Uterus (tissue), 2 donors: Measurements from ENCODE around the gene BBS1.

ENCODE experiments used
- CTCF ChIP-seq, 4 experiments: fragments of 200-600 bp in 2 of 4; fragments of 450-650 bp in 2 of 4; sonication (generic) in 2 of 4; IDR thresholded peaks; one replicate each; pipeline ENCODE4 v1.5.1; 2016 to 2019; ENCODE audit warnings: antibody characterized with exemption in 4 of 4, mild to moderate bottlenecking in 2 of 4, moderate library complexity in 1 of 4
- POLR2A ChIP-seq, 2 donors: fragments of 450-650 bp; IDR thresholded peaks; one replicate each; pipeline ENCODE4 v1.6.1; 2016; ENCODE audit warnings: antibody characterized with exemption in 2 of 2, mild to moderate bottlenecking in 1 of 2, moderate library complexity in 1 of 2

DNA sequence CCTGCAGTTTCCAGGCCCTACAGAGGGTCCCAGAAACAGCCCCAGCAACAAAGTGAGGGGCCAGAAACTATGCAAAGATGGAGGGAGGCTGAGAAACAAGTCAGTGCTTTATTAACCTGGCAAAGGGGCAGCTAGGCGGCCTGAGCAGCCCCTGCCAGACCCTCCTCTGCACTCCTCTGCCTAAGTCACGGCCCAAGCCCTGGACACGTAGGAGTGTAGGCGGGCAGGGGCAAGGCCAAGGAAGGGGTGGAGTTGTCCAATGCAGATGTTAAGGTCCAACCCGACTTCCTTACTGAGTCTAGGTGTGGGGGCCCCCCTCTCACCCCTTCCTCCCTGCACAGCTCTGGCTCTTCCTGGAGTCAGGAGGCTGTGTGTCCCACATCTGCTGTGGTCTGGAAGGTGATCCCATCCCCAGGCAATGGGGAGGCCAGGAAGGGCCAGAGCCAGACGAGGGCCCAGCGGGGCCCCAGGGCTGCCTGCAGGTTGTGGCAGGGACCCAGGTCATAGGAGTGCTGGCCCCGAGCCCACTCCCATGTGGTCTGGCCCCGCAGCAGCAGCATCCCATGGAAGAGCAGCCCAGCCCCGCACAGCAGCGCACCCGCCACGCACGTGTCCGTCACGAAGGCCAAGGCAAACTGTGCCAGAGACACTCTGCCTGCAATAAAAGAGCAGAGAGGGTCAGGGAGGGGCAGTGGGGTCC is 28.9 kb downstream of the BBS1 start:
- TF ChIP-seq CTCF (IDR thresholded peaks at IDR 0.05) (no peak), POLR2A (IDR thresholded peaks at IDR 0.05) (no peak)
